Embryonic facial prominence (tissue), 1 donor: ENCODE data around the gene NOTCH3.
A peak's percentile ranks its signal among the peaks of the same experiment; 100 is the strongest.

Source experiments
- DNase-seq: peaks from one replicate; pipeline ENCODE4 v3.0.0-alpha.2; 2016; ENCODE audit errors: extremely low spot score

Gene NOTCH3

GRCh38 chr19:15236886-15237285 is 36.1 kb upstream of the NOTCH3 start:
- DNase-seq = no peak

- no peak for DNase-seq
Measured at GRCh38 chr19:15235781-15236180, 35.0 kb upstream of the NOTCH3 start.

GRCh38 chr19:15234431-15235130 is 33.8 kb upstream of the NOTCH3 start:
- no peak for DNase-seq

GRCh38 chr19:15231271-15231670 is 30.5 kb upstream of the NOTCH3 start:
- DNase-seq = no peak

GRCh38 chr19:15227261-15227660 is 26.5 kb upstream of the NOTCH3 start:
- DNase-seq = no peak

GRCh38 chr19:15225760-15226159 is 25.0 kb upstream of the NOTCH3 start:
- DNase-seq = no peak

- no peak for DNase-seq
Measured at GRCh38 chr19:15223649-15224361, 23.0 kb upstream of the NOTCH3 start.

GRCh38 chr19:15222738-15223648 is 22.2 kb upstream of the NOTCH3 start:
- peak; percentile 88 for DNase-seq

GRCh38 chr19:15220833-15221232 is 20.0 kb upstream of the NOTCH3 start:
- DNase-seq = no peak

- DNase-seq = no peak
Measured at GRCh38 chr19:15218501-15218900, 17.7 kb upstream of the NOTCH3 start.

GRCh38 chr19:15216363-15216762 is 15.6 kb upstream of the NOTCH3 start:
- DNase-seq = no peak

- no peak for DNase-seq
Measured at GRCh38 chr19:15213715-15214381, 13.1 kb upstream of the NOTCH3 start.

- DNase-seq = no peak
Measured at GRCh38 chr19:15212711-15213110, 11.9 kb upstream of the NOTCH3 start.

- no peak for DNase-seq
Measured at GRCh38 chr19:15210323-15210781, 9.6 kb upstream of the NOTCH3 start.

- DNase-seq = no peak
Measured at GRCh38 chr19:15201374-15202023, 704 bp upstream of the NOTCH3 start.

- DNase-seq = peak; percentile 68
Measured at GRCh38 chr19:15199661-15200552, 888 bp downstream of the NOTCH3 start.

- no peak for DNase-seq
Measured at GRCh38 chr19:15198951-15199660, 1.7 kb downstream of the NOTCH3 start.

GRCh38 chr19:15197942-15198341 is 2.9 kb downstream of the NOTCH3 start:
- no peak for DNase-seq

GRCh38 chr19:15197275-15197941 is 3.4 kb downstream of the NOTCH3 start:
- no peak for DNase-seq
